K562 (cell line): Measurements from ENCODE around the gene KCP. TPM values are rescaled to one million over a fixed set of nuclear protein-coding genes. Genes with fewer than 3 reads are reported as not detected.
A peak's percentile ranks its signal among the peaks of the same experiment; 100 is the strongest.

Experiments
- BDP1 ChIP-seq: IDR thresholded peaks from 3 replicates; pipeline ENCODE4 v1.6.1; 2011; ENCODE audit not compliant: insufficient read length, insufficient read depth
- CREB5 ChIP-seq: fragments of 250-450 bp; sonication (Bioruptor Pico); IDR thresholded peaks from 2 replicates; pipeline ENCODE4 v1.5.0; 2020; ENCODE audit warnings: mild to moderate bottlenecking
- HDAC2 ChIP-seq: fragments of 450-650 bp; IDR thresholded peaks from 2 replicates; pipeline ENCODE4 v1.6.1; 2016; ENCODE audit warnings: mild to moderate bottlenecking
- MEF2D ChIP-seq: conservative IDR thresholded peaks from 2 replicates; pipeline ENCODE4 v1.6.1; 2016; ENCODE audit warnings: low read depth, missing genetic modification characterization, missing compliant biosample characterization
- MTA2 ChIP-seq: fragments of 450-650 bp; IDR thresholded peaks from 2 replicates; pipeline ENCODE4 v1.6.1; 2016; ENCODE audit warnings: low read depth
- NR0B1 ChIP-seq: fragments of 450-650 bp; IDR thresholded peaks from one replicate; pipeline ENCODE4 v1.6.1; 2018; ENCODE audit warnings: mild to moderate bottlenecking, moderate library complexity; ENCODE audit not compliant: partially characterized antibody
- PHB2 ChIP-seq: fragments of 450-650 bp; IDR thresholded peaks from 2 replicates; pipeline ENCODE4 v1.6.1; 2017; ENCODE audit warnings: low read depth
- SMAD4 ChIP-seq: fragments of 250-450 bp; sonication (Bioruptor Pico); conservative IDR thresholded peaks from 2 replicates; pipeline ENCODE4 v1.8.0; 2021; ENCODE audit warnings: inconsistent platforms, mild to moderate bottlenecking, moderate library complexity
- SRF ChIP-seq, 2 experiments: fragments of 250-450, 450-650 bp in 1 of 2; sonication (Bioruptor Pico) in 1 of 2; sonication (generic) in 1 of 2; formaldehyde crosslinking; IDR thresholded peaks; 2 replicates each; pipeline versions ENCODE4 v1.5.0 to v1.5.1; 2020 to 2022; ENCODE audit warnings: mild to moderate bottlenecking in 1 of 2, missing genetic modification reagents in 1 of 2
- TBP ChIP-seq: optimal IDR thresholded peaks from 2 replicates; pipeline ENCODE3; 2011; ENCODE audit warnings: low read depth, low read length, improper control_type of control experiment
- ZFP91 ChIP-seq: sonication (generic); formaldehyde crosslinking; IDR thresholded peaks from 2 replicates; pipeline ENCODE4 v1.8.0; 2022; ENCODE audit warnings: mild to moderate bottlenecking, missing genetic modification reagents
- polyA plus RNA-seq, 8 experiments: library from polyadenylated mRNA; depleted of rRNA in 4 of 8; stranded (reverse) in 5 of 8; unstranded in 3 of 8; fragments of >200 nt; fragmentation: Nextera tagmentation in 2 of 8; fragmentation: Illumina TruSeq in 1 of 8; extraction: Ambion mirVana in 2 of 8; extraction: Trizol in 1 of 8; gene quantifications; 2 replicates each; pipeline versions ENCODE4 v1.2.1 to v1.2.3, GENCODE V29; 2011 to 2014; ENCODE audit warnings: inconsistent platforms in 1 of 8, missing spikeins in 1 of 8
- total RNA-seq, 7 experiments: library from RNA; depleted of rRNA in 6 of 7; stranded (reverse); fragments of >200 nt in 6 of 7; fragmentation: Illumina TruSeq in 2 of 7; extraction: Trizol in 2 of 7; gene quantifications; 2 replicates each; pipeline versions ENCODE4 v1.2.1 to v1.2.3, GENCODE V29; 2011 to 2021; ENCODE audit warnings: low replicate concordance in 1 of 7
- TF ChIP-seq, protein P1 (sequence below), 3 experiments: fragments of 200-800 bp in 1 of 3; fragments of 250-450 bp in 1 of 3; fragments of 450-650 bp in 1 of 3; sonication (Bioruptor Pico) in 1 of 3; sonication (Bioruptor generic) in 1 of 3; formaldehyde crosslinking in 1 of 3; IDR thresholded peaks; 2 replicates each; pipeline versions ENCODE4 v1.6.1 to v1.8.0; 2016 to 2022; ENCODE audit warnings: mild to moderate bottlenecking in 2 of 3, missing genetic modification characterization in 2 of 3, missing compliant biosample characterization in 1 of 3, moderate library complexity in 1 of 3
- TF ChIP-seq, protein P2 (sequence below): fragments of 450-650 bp; IDR thresholded peaks from 2 replicates; pipeline ENCODE4 v1.6.1; 2017; ENCODE audit warnings: antibody characterized with exemption, mild to moderate bottlenecking

Gene KCP
- total and polyA plus RNA-seq, 9 of the 15 experiments (the other 6 are each of a cell fraction or from before 2014, with no cell fraction given), result 0.06 to 0.17 (median 0.12) TPM; not detected in 3

GRCh38 chr7:128862571-128863432, 47.7 kb downstream of the KCP start, which contains the start of gene ATP6V1F (continued):
- no peak for TF ChIP-seq CREB5
- TF ChIP-seq, protein P1, sequence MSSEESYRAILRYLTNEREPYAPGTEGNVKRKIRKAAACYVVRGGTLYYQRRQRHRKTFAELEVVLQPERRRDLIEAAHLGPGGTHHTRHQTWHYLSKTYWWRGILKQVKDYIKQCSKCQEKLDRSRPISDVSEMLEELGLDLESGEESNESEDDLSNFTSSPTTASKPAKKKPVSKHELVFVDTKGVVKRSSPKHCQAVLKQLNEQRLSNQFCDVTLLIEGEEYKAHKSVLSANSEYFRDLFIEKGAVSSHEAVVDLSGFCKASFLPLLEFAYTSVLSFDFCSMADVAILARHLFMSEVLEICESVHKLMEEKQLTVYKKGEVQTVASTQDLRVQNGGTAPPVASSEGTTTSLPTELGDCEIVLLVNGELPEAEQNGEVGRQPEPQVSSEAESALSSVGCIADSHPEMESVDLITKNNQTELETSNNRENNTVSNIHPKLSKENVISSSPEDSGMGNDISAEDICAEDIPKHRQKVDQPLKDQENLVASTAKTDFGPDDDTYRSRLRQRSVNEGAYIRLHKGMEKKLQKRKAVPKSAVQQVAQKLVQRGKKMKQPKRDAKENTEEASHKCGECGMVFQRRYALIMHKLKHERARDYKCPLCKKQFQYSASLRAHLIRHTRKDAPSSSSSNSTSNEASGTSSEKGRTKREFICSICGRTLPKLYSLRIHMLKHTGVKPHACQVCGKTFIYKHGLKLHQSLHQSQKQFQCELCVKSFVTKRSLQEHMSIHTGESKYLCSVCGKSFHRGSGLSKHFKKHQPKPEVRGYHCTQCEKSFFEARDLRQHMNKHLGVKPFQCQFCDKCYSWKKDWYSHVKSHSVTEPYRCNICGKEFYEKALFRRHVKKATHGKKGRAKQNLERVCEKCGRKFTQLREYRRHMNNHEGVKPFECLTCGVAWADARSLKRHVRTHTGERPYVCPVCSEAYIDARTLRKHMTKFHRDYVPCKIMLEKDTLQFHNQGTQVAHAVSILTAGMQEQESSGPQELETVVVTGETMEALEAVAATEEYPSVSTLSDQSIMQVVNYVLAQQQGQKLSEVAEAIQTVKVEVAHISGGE (CRISPR knock-in tag; IDR thresholded peaks at IDR 0.05), result no peak; a peak in 1 of 6 replicates
- no peak; the same call in none of the 2 replicates for TF ChIP-seq PHB2
- TF ChIP-seq TBP, result peak; percentile 67
- TF ChIP-seq ZFP91 (CRISPR knock-in tag), result 0 out of 2 replicates have a peak, but pooled peaks have one; percentile 66
- 0 out of 2 replicates have a peak, but pooled peaks have one; percentile 1 for TF ChIP-seq MEF2D (tag)
- TF ChIP-seq HDAC2, result no peak
- TF ChIP-seq MTA2, result no peak
- peak; percentile 24; the same call in 1 of the 2 replicates for TF ChIP-seq SMAD4 (CRISPR knock-in tag)
- no peak; a peak in 1 of 4 replicates for TF ChIP-seq SRF (CRISPR knock-in tag; IDR thresholded peaks at IDR 0.05)
- no peak for TF ChIP-seq NR0B1
- no peak for TF ChIP-seq BDP1
- TF ChIP-seq, protein P2, sequence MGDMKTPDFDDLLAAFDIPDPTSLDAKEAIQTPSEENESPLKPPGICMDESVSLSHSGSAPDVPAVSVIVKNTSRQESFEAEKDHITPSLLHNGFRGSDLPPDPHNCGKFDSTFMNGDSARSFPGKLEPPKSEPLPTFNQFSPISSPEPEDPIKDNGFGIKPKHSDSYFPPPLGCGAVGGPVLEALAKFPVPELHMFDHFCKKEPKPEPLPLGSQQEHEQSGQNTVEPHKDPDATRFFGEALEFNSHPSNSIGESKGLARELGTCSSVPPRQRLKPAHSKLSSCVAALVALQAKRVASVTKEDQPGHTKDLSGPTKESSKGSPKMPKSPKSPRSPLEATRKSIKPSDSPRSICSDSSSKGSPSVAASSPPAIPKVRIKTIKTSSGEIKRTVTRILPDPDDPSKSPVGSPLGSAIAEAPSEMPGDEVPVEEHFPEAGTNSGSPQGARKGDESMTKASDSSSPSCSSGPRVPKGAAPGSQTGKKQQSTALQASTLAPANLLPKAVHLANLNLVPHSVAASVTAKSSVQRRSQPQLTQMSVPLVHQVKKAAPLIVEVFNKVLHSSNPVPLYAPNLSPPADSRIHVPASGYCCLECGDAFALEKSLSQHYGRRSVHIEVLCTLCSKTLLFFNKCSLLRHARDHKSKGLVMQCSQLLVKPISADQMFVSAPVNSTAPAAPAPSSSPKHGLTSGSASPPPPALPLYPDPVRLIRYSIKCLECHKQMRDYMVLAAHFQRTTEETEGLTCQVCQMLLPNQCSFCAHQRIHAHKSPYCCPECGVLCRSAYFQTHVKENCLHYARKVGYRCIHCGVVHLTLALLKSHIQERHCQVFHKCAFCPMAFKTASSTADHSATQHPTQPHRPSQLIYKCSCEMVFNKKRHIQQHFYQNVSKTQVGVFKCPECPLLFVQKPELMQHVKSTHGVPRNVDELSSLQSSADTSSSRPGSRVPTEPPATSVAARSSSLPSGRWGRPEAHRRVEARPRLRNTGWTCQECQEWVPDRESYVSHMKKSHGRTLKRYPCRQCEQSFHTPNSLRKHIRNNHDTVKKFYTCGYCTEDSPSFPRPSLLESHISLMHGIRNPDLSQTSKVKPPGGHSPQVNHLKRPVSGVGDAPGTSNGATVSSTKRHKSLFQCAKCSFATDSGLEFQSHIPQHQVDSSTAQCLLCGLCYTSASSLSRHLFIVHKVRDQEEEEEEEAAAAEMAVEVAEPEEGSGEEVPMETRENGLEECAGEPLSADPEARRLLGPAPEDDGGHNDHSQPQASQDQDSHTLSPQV, result no peak; the same call in 1 of the 2 replicates
